Muscle layer of duodenum (tissue), 2 donors: ENCODE data around the gene TMCC3.
A peak's percentile ranks its signal among the peaks of the same experiment; 100 is the strongest.

Source experiments
- H3K27ac ChIP-seq: one replicate; pipeline ENCODE4 v1.7.0; 2013; ENCODE audit warnings: mild to moderate bottlenecking, low read length
- H3K27me3 ChIP-seq: one replicate; pipeline ENCODE4 v1.7.0; 2013; ENCODE audit warnings: low read depth, mild to moderate bottlenecking, control low read depth, low read length
- H3K36me3 ChIP-seq, 2 donors: one replicate each; pipeline ENCODE4 v1.7.0; 2013; ENCODE audit warnings: low read length in 2 of 2, control low read depth in 1 of 2, mild to moderate bottlenecking in 1 of 2; ENCODE audit not compliant: insufficient read depth in 2 of 2, control insufficient read depth in 1 of 2
- H3K4me1 ChIP-seq, 2 donors: one replicate each; pipeline ENCODE4 v1.7.0; 2013; ENCODE audit warnings: low read length in 2 of 2, mild to moderate bottlenecking in 2 of 2, control low read depth in 1 of 2, moderate library complexity in 1 of 2; ENCODE audit not compliant: insufficient read depth in 2 of 2, control insufficient read depth in 1 of 2
- H3K4me3 ChIP-seq, 2 donors: one replicate each; pipeline ENCODE4 v1.7.0; 2013; ENCODE audit warnings: low read length in 2 of 2, low read depth in 1 of 2, mild to moderate bottlenecking in 1 of 2
- H3K9me3 ChIP-seq, 2 donors: one replicate each; pipeline ENCODE4 v1.7.0; 2013; ENCODE audit warnings: low read length in 2 of 2, control low read depth in 1 of 2, mild to moderate bottlenecking in 1 of 2; ENCODE audit not compliant: control insufficient read depth in 1 of 2
- donor health status: healthy.

Gene TMCC3

DNA sequence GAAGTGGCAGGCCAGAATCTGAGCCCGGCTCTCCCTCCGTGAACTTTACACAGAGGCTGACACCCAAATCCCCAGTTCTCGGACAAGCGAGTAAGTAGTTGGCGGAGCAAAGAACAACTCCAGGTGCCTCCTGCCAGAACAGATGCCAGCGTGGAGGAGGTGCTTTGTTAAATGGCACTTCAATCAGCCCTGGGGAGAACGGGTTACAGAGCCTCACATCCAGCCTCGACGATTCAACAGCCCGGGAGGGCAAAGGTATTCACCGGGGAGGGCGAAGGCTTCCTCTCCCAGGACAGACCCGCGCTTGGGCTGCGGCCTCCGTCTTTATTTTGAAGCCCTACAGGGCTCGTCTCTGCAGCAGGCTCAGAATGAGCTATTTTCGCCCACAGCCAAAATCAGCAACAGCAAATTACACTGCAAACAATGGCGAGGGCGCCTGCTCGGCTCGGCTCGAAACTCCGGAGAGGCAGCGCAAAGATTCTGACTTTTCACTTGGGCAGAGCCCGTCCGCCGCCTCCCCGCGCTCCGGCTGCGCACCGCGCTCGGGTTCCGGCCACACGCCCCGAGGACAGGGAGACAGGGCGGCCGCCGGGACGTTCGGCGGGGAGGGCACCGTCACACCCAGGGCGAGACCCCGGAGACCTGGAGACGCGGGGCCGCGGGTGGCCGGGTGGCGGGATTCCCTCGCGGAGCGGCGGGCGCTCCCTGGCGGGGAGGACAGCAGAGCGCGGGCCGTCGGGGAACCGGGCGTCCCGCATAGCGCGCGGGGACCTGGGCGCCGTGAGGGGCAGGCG is 811 bp downstream of the TMCC3 start:
- Histone ChIP-seq H3K9me3 (no peaks in the 10 kb centered on the region), H3K27me3 (no peaks in the 10 kb centered on the region), H3K27ac (peak overlapping the region; percentile 45), H3K36me3 (no peaks in the 10 kb centered on the region), H3K4me3 (peak overlapping the region; percentile 76 to 85), H3K4me1 (peaks cover 0 to 15% of the 10 kb centered on the region in 2 donors)

DNA sequence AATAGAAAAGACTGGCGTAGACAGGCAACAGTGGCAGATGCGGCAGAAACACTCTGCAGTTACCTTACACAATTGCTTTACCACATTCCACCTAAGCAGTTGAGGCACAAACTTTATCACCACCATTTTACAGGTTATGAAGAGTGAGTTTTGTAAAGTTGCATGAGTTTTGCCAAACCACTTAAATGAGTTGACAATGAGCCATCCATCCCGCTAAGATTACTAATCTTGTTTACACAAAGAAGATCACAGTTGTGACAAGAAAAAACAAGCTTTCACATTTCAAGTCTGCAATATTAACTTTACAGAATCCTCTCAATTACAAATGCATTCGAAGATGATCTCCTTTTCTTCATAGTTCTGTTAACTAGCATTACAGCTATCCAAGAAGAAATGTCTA is 1.8 kb downstream of the TMCC3 start:
- peak overlapping the region; percentile 76 to 85 for H3K4me3 ChIP-seq
- no peaks in the 10 kb centered on the region for H3K36me3 ChIP-seq
- peaks cover 0 to 15% of the 10 kb centered on the region in 2 donors for H3K4me1 ChIP-seq
- H3K9me3 ChIP-seq = no peaks in the 10 kb centered on the region
- H3K27ac ChIP-seq = no peak overlapping the region
- H3K27me3 ChIP-seq = no peaks in the 10 kb centered on the region

DNA sequence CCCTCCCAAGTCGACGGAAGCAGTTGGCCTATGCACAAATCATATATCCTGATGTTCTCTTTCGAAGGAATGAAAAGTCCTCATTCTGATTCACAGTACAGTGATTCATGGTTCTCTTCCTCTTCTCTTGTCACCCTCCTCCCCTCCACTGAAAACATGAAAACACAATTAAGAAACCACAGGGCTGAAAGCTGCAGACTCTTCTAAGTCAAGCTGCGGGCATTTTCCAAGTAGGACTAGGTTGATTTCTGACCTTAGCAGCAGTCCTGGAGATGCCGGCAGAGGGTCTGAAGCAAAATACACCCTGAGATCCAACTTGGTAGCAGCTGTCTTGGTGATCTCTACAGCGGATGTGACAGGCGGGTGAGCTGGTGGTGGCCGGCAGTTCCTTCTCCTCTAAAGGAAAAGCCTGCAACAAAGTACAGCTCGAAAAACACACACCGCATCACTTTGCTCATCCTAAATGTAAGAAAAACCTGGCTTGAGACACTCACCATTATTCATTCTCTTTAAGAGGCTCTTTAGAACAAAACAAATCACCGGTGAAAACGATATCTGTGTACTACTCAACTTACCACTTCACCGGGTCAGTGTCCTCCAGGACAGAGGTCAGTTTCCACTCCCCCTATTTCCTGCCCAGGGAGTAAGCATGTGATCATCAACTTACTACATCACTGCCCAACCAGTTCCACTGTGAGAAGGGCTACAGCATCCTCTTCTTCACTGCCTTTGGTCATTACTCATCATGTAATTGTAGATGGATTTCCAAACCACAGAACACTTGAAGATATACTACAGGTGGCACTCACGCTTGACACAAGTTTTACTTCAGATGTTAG is 6.0 kb downstream of the TMCC3 start:
- Histone ChIP-seq H3K4me3 (peak overlapping the region in 1 of 2 donors; percentile 9), H3K27me3 (no peaks in the 10 kb centered on the region), H3K27ac (peak overlapping the region; percentile 54), H3K9me3 (no peaks in the 10 kb centered on the region), H3K36me3 (no peaks in the 10 kb centered on the region), H3K4me1 (peaks cover 0 to 14% of the 10 kb centered on the region in 2 donors)

DNA sequence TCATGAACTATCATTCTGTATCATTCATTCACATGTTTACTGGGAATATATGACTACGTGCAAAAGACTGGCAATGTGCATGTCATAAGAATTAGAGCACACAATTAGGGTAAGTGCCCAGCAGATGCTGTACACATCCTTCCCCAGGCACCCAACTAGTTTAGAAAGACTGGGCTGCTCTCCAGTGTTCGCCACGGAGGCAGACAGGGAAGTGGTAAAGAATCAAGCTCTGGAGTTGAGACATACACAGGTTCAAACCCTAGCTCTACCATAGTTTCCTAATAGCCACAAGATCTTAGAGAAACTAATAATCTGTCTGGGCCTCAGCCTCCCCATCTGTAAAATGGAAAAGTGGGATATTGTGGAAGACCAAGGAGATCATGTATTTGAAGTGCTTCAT is 6.8 kb downstream of the TMCC3 start:
- no peaks in the 10 kb centered on the region for H3K36me3 ChIP-seq
- peaks cover 0 to 10% of the 10 kb centered on the region in 2 donors for H3K4me1 ChIP-seq
- H3K27ac ChIP-seq = peak overlapping the region; percentile 54
- no peaks in the 10 kb centered on the region for H3K27me3 ChIP-seq
- H3K9me3 ChIP-seq = no peaks in the 10 kb centered on the region
- no peak overlapping the region for H3K4me3 ChIP-seq

DNA sequence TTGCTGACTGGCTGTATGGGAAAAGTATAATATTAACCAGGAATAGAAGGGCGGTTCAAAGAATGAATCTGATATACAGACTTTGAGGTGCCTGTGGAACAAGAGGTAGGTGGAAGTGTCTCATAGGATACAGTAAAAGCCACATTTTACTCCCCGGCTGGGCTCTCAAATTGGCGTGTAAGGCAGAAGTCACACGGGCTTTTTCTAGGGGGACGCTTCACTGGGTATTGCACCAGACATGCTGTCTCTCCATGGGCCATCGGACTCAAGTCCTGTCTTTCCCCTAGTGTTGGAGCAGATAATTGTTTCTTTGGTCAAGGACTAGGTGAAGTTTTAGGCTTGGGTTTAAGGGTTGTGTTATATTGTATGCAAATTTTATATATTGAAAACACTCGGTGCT is 9.1 kb downstream of the TMCC3 start:
- Histone ChIP-seq H3K9me3 (no peaks in the 10 kb centered on the region), H3K27me3 (no peaks in the 10 kb centered on the region), H3K4me3 (no peak overlapping the region), H3K36me3 (no peaks in the 10 kb centered on the region), H3K4me1 (peaks cover 0 to 3% of the 10 kb centered on the region in 2 donors), H3K27ac (no peak overlapping the region)

DNA sequence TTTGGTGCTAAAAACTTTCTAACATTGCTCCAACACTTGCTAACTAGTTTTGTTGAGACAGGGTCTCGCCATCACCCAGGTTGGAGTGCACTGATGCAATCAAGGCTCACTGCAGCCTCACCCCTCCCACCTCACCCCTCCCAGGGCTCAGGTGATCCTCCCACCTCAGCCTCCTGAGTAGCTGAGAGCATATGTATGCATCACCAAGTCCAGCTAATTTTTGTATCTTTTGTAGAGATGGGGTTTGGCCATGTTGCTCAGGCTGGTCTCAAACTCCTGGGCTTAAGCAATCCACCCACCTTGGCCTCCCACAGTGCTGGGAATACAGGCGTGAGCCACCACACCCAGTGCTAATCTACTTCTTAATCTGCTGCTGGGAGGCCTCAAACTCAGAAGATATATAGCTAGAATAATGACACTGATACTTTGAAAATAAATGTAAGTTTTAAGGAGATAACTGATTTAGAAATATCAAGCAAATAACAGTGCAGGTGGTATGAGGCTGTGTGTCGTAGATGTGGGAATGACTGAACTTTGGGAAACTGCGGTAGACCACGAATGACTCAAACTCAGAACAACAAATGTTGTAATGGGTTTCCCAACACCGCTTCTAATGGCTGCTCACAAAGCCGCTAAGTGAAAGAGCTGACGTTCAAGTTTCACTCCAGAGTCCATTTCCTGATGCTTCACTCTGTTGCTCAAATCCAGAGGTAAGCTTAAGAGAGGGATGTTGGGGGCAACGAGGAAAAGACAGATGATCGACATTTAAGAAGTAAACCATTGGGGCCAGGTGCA is 10.0 kb downstream of the TMCC3 start:
- Histone ChIP-seq H3K4me3 (no peak overlapping the region), H3K27ac (no peak overlapping the region), H3K9me3 (no peaks in the 10 kb centered on the region), H3K27me3 (no peaks in the 10 kb centered on the region), H3K4me1 (peaks cover 0 to 3% of the 10 kb centered on the region in 2 donors), H3K36me3 (no peaks in the 10 kb centered on the region)

DNA sequence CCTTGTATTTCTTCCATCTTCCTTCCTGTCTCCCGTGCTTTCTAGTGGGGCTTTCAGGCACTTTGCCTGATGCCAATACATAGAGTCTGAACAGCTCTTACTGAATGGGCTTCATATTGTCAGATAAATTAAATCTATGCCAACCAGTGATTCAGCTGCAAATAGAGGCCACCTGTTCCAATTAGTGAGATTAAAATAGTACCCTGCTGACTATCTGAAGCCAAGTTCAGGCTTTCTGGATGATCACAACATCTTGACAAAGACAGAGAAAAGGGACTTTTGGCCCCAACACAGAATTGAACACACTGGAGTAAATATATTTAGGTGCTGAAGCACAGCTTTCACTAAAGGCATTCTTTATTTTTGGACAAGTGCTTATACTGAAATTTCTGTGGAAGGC is 11.8 kb downstream of the TMCC3 start:
- H3K4me1 ChIP-seq = peaks cover 0 to 3% of the 10 kb centered on the region in 2 donors
- H3K9me3 ChIP-seq = no peaks in the 10 kb centered on the region
- no peaks in the 10 kb centered on the region for H3K36me3 ChIP-seq
- H3K4me3 ChIP-seq = no peak overlapping the region
- H3K27ac ChIP-seq = no peak overlapping the region
- no peaks in the 10 kb centered on the region for H3K27me3 ChIP-seq

DNA sequence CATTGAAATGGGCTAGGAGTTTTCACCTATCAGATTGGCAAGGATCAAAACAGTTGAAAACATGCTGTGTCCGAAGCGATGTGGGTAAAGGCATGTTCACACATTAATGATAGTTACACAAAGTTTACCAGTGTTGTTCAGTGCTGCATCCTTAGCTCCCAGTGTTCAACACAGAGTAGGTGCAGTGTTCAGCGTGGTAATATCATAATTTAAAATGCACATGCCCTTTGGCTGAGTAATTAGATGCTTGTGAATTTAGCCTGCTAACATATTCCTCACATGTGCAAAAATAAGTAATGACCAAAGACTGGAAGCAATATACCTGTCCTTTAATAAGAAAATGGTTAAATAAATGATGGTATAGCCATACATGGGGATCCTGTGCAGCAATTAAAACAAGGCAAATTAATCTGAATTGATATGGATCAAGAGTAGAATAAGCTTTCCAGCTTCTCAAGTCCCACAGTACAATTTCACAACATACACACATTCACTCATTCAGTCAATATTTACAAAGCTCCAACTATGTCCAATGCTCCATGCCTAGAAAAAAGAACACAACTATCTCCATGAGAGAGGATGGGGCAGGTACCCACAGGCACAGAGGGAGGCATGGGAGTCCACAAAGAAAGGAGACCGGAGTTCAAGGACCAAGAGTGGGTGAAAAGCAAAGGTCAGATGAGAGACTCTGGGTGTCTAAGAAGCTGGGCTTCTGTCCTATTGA is 12.8 kb downstream of the TMCC3 start:
- Histone ChIP-seq H3K27me3 (no peaks in the 10 kb centered on the region), H3K4me3 (no peak overlapping the region), H3K9me3 (no peaks in the 10 kb centered on the region), H3K4me1 (peaks cover 0 to 3% of the 10 kb centered on the region in 2 donors), H3K36me3 (no peaks in the 10 kb centered on the region), H3K27ac (no peak overlapping the region)

DNA sequence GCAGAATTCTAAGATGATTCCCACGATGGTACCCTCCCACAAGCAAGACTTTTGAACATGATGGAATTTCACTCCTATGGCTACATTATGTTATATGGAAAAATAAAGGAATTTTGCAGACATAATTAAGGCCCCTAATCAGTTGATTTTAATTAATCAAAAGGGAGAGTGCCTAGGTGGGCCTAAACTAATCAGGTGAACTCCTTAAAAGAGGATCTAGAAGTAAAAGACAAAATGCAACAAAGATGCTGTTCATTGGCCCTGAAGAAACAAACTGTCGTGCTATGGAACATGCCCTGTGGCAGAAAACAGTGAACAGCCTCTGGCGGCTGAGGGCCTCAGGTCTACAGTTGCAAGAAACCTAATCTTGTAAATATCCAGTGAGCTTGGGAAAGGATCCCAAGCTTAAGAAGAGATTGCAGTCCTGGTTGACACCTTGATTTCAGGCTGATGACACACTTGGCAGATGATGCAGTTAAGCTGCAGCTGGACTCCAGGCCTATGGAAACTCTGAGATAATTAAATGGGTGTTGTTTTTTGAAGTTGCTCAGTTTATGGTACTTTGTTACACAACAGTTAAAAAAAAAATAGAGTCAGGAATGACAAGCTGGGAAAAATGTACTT is 13.8 kb downstream of the TMCC3 start:
- Histone ChIP-seq H3K4me3 (no peak overlapping the region), H3K27ac (no peak overlapping the region), H3K4me1 (peaks cover 0 to 3% of the 10 kb centered on the region in 2 donors)

DNA sequence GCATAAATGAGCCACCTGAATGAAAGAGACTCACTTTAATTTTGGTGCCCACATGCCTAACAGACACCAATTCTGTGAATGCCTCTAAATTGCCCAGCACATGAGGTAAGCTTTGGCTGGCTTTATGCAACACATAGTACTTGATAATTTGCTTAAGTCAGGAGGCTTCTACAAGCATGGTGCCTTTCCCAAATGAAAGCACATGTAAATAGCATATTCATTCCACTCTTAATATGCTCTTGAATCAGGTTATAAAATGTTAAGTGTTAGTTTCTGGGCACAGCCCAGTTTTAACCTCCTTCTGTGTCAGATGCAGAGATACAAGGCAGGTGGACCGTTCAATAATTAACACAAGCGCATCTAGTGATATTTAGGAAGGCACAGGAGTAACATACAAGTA is 15.6 kb downstream of the TMCC3 start:
- Histone ChIP-seq H3K4me3 (no peak overlapping the region), H3K36me3 (no peaks in the 10 kb centered on the region), H3K27me3 (no peaks in the 10 kb centered on the region), H3K27ac (no peak overlapping the region), H3K4me1 (peaks cover 0 to 3% of the 10 kb centered on the region in 2 donors), H3K9me3 (no peaks in the 10 kb centered on the region)

More for the DNA sequence above, 13.8 kb downstream of the TMCC3 start:
- H3K27me3 ChIP-seq = no peaks in the 10 kb centered on the region
- H3K36me3 ChIP-seq = no peaks in the 10 kb centered on the region
- H3K9me3 ChIP-seq = no peaks in the 10 kb centered on the region
